ENCODE measurements around the gene MARCHF6. TPM values are rescaled to one million over a fixed set of nuclear protein-coding genes. Genes with fewer than 3 reads are reported as not detected.

Gene MARCHF6
- total and polyA plus RNA-seq, 2 experiments from 2014 or later = 70.8 to 77.5 TPM

DNA sequence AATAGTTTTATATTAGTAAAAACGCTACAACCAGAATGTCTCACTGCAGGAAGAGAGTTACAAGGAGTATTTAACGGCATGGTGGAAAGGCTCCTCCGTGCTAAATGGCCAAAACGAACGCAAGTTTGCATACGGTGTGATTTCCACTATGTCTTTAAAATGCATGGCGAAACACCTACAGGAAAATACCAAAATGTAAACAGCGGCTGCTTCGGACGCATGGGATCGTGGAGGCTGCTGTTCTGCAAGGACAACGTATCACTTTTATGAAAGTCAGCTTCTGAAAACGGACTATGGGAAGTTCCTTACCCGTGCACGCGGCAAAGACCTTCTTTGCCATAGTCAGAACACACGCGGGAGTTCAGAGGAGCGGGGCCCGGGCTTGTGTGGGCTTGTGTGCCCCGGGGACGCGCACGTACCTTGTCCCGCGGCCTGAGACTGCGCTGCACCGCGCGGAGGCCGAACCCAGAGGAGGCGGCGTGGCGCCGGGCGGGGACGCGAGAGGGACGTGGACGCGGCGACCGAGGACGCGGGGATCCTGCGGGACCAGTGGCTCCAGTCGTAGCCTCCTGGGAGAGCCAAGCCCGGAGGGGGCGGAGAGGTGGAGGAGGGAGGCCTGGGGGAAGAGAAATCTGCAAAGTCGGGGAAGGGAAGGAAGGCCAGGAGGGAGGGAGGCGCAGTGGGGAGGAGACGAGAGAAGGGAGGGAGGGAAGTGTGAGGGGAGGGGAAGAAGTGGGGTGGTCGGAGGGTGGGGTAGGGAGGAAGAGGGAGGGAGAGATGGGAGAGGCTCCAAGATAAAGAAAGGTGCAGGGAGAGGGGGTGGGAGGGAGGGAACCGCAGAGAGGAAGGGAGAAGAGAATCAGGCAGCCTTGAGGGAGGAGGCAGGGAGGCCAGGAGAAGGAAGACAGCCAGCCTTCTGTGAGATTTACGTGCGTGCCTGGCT, 46.0 kb upstream of the MARCHF6 start, which contains the start of gene CMBL:
Gene CMBL (minus strand): TSS at position 697 of the 943 bp plus-strand sequence. CDS start 17,140 bp downstream, outside the sequence.
- DNase-seq (ENCODE audit: low spot score) = peak; percentile 88
- Histone ChIP-seq H2AFZ (peak within 1 kb of the TSS; percentile 99), H3K4me2 (peak within 1 kb of the TSS; percentile 96), H3K36me3 (ENCODE audit: insufficient read depth) (no peaks in the 10 kb centered on the region; the same call in 1 of the 2 replicates), H4K20me1 (replicated peaks; ENCODE audit: insufficient read depth) (no peaks in the 10 kb centered on the region), H3K79me2 (replicated peaks; ENCODE audit: insufficient read depth) (0 out of 2 replicates have a peak, but pooled peaks cover 4% of the 10 kb centered on the region), H3K4me3 (peak within 1 kb of the TSS; percentile 98), H3K4me1 (ENCODE audit: insufficient read depth) (peaks cover 18% of the 10 kb centered on the region), H3K27ac (ENCODE audit: low read depth) (0 out of 2 replicates have a peak within 1 kb of the TSS, but pooled peaks have one; percentile 30), H3K27me3 (ENCODE audit: insufficient read depth) (peaks cover 8% of the 10 kb centered on the region), H3K9me2 (ENCODE audit: insufficient read depth) (no peaks in the 10 kb centered on the region), H3F3A (replicated peaks; ENCODE audit: low read depth) (no peaks in the 10 kb centered on the region; the same call in 1 of the 2 replicates)
- Mint-ChIP-seq H3K9me3 (no peaks in the 10 kb centered on the region; the same call in 1 of the 3 replicates), H3K27me3 (ENCODE audit: insufficient read depth, low read depth, poor library complexity) (peaks cover 12% of the 10 kb centered on the region), H3K36me3 (ENCODE audit: low read depth) (peaks cover 11% of the 10 kb centered on the region), H3K4me3 (peak within 1 kb of the TSS; percentile 88), H3K27ac (peak within 1 kb of the TSS; percentile 39; the same call in 1 of the 2 replicates), H3K4me1 (peaks cover 29% of the 10 kb centered on the region)
- ATAC-seq = peak; percentile 77
- TF ChIP-seq POLR2AphosphoS5 (IDR thresholded peaks at IDR 0.05; ENCODE audit: low read depth) = peak; percentile 55
- TF ChIP-seq STAT1 (IDR thresholded peaks at IDR 0.05; ENCODE audit: unreplicated experiment) = no peak

DNA sequence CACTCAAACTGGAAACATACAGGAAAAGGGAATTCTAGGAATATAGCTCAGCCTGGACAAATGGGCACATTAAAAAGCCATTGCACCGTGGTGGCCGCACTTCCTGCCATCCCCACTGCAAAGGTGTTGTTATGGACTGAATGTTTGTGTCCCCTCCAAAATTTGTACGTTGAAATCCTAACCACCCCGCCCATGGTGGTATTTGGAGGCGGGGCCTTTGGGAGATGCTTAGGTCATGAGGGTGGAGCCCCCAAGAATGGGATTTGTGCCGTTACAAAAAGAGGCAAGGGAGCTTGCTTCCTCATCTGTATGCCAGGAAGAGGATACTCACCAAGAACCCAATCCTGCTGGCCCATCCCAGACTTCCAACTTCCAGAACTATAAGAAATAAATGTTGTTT, 44.7 kb upstream of the MARCHF6 start:
- Mint-ChIP-seq H3K4me1 (peaks cover 29% of the 10 kb centered on the region), H3K9me3 (no peaks in the 10 kb centered on the region; the same call in 2 of the 3 replicates), H3K36me3 (ENCODE audit: low read depth) (peaks cover 9% of the 10 kb centered on the region), H3K4me3 (peak overlapping the region; percentile 52; the same call in 2 of the 3 replicates), H3K27me3 (ENCODE audit: insufficient read depth, low read depth, poor library complexity) (peaks cover 17% of the 10 kb centered on the region), H3K27ac (no peak overlapping the region)
- H3K4me2 ChIP-seq = no peak overlapping the region
- DNase-seq (ENCODE audit: low spot score) = peak; percentile 43
- no peak for ATAC-seq
- no peaks in the 10 kb centered on the region for H4K20me1 ChIP-seq (replicated peaks; ENCODE audit: insufficient read depth)
- H3K27me3 ChIP-seq (ENCODE audit: insufficient read depth) = peaks cover 8% of the 10 kb centered on the region
- H3F3A ChIP-seq (replicated peaks; ENCODE audit: low read depth) = no peaks in the 10 kb centered on the region; the same call in 1 of the 2 replicates
- H3K4me3 ChIP-seq = no peak overlapping the region
- H3K27ac ChIP-seq (ENCODE audit: low read depth) = 0 out of 2 replicates have a peak overlapping the region, but pooled peaks have one; percentile 30
- H3K9me2 ChIP-seq (ENCODE audit: insufficient read depth) = no peaks in the 10 kb centered on the region
- no peak overlapping the region for H2AFZ ChIP-seq
- no peaks in the 10 kb centered on the region; the same call in 1 of the 2 replicates for H3K36me3 ChIP-seq (ENCODE audit: insufficient read depth)
- peaks cover 18% of the 10 kb centered on the region for H3K4me1 ChIP-seq (ENCODE audit: insufficient read depth)
- 0 out of 2 replicates have a peak, but pooled peaks cover 4% of the 10 kb centered on the region for H3K79me2 ChIP-seq (replicated peaks; ENCODE audit: insufficient read depth)
- TF ChIP-seq, protein P1, sequence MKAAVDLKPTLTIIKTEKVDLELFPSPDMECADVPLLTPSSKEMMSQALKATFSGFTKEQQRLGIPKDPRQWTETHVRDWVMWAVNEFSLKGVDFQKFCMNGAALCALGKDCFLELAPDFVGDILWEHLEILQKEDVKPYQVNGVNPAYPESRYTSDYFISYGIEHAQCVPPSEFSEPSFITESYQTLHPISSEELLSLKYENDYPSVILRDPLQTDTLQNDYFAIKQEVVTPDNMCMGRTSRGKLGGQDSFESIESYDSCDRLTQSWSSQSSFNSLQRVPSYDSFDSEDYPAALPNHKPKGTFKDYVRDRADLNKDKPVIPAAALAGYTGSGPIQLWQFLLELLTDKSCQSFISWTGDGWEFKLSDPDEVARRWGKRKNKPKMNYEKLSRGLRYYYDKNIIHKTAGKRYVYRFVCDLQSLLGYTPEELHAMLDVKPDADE (IDR thresholded peaks at IDR 0.05) = no peak
- TF ChIP-seq, protein P2, sequence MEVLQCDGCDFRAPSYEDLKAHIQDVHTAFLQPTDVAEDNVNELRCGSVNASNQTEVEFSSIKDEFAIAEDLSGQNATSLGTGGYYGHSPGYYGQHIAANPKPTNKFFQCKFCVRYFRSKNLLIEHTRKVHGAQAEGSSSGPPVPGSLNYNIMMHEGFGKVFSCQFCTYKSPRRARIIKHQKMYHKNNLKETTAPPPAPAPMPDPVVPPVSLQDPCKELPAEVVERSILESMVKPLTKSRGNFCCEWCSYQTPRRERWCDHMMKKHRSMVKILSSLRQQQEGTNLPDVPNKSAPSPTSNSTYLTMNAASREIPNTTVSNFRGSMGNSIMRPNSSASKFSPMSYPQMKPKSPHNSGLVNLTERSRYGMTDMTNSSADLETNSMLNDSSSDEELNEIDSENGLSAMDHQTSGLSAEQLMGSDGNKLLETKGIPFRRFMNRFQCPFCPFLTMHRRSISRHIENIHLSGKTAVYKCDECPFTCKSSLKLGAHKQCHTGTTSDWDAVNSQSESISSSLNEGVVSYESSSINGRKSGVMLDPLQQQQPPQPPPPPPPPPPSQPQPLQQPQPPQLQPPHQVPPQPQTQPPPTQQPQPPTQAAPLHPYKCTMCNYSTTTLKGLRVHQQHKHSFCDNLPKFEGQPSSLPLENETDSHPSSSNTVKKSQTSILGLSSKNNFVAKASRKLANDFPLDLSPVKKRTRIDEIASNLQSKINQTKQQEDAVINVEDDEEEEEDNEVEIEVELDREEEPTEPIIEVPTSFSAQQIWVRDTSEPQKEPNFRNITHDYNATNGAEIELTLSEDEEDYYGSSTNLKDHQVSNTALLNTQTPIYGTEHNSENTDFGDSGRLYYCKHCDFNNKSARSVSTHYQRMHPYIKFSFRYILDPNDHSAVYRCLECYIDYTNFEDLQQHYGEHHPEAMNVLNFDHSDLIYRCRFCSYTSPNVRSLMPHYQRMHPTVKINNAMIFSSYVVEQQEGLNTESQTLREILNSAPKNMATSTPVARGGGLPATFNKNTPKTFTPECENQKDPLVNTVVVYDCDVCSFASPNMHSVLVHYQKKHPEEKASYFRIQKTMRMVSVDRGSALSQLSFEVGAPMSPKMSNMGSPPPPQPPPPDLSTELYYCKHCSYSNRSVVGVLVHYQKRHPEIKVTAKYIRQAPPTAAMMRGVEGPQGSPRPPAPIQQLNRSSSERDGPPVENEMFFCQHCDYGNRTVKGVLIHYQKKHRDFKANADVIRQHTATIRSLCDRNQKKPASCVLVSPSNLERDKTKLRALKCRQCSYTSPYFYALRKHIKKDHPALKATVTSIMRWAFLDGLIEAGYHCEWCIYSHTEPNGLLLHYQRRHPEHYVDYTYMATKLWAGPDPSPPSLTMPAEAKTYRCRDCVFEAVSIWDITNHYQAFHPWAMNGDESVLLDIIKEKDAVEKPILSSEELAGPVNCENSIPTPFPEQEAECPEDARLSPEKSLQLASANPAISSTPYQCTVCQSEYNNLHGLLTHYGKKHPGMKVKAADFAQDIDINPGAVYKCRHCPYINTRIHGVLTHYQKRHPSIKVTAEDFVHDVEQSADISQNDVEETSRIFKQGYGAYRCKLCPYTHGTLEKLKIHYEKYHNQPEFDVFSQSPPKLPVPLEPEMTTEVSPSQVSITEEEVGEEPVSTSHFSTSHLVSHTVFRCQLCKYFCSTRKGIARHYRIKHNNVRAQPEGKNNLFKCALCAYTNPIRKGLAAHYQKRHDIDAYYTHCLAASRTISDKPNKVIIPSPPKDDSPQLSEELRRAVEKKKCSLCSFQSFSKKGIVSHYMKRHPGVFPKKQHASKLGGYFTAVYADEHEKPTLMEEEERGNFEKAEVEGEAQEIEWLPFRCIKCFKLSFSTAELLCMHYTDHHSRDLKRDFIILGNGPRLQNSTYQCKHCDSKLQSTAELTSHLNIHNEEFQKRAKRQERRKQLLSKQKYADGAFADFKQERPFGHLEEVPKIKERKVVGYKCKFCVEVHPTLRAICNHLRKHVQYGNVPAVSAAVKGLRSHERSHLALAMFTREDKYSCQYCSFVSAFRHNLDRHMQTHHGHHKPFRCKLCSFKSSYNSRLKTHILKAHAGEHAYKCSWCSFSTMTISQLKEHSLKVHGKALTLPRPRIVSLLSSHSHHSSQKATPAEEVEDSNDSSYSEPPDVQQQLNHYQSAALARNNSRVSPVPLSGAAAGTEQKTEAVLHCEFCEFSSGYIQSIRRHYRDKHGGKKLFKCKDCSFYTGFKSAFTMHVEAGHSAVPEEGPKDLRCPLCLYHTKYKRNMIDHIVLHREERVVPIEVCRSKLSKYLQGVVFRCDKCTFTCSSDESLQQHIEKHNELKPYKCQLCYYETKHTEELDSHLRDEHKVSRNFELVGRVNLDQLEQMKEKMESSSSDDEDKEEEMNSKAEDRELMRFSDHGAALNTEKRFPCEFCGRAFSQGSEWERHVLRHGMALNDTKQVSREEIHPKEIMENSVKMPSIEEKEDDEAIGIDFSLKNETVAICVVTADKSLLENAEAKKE (CRISPR knock-in tag; IDR thresholded peaks at IDR 0.05) = no peak
- no peak for TF ChIP-seq NANOG (IDR thresholded peaks at IDR 0.05; ENCODE audit: borderline replicate concordance)
- TF ChIP-seq ZNF114 (CRISPR knock-in tag; IDR thresholded peaks at IDR 0.05) = no peak
- TF ChIP-seq EZH2phosphoT487 (IDR thresholded peaks at IDR 0.05; ENCODE audit: unreplicated experiment) = no peak
- TF ChIP-seq STAT1 (IDR thresholded peaks at IDR 0.05; ENCODE audit: unreplicated experiment) = no peak
- TF ChIP-seq ZNF331 (CRISPR knock-in tag; IDR thresholded peaks at IDR 0.05; ENCODE audit: low read depth) = no peak
- no peak for TF ChIP-seq EZH2 (IDR thresholded peaks at IDR 0.05; ENCODE audit: low read depth, unreplicated experiment)
- no peak for TF ChIP-seq CTCF (conservative IDR thresholded peaks at IDR 0.05; ENCODE audit: low read depth in 2 of 2)

Measured in GM23338 (cell line).